Neuron (in vitro differentiated cells): ENCODE measurements around the gene DVL3.
A peak's percentile ranks its signal among the peaks of the same experiment; 100 is the strongest.
"Not testable (repeated sequence)": the region's sequence is repeated elsewhere in the genome, so short reads cannot be mapped to it uniquely, and the experiment has no call there.

Experiments
- H2AFZ ChIP-seq: one replicate; pipeline ENCODE4 v1.6.1; 2013; ENCODE audit warnings: low read depth, mild to moderate bottlenecking, inconsistent platforms, low read length, moderate library complexity
- H3K27me3 ChIP-seq: one replicate; pipeline ENCODE4 v1.6.1; 2013; ENCODE audit warnings: low read length; ENCODE audit not compliant: insufficient read depth
- H3K36me3 ChIP-seq: one replicate; pipeline ENCODE4 v1.6.1; 2013; ENCODE audit warnings: low read length; ENCODE audit not compliant: insufficient read depth
- H3K4me1 ChIP-seq: one replicate; pipeline ENCODE4 v1.6.1; 2013; ENCODE audit warnings: low read length; ENCODE audit not compliant: insufficient read depth
- H3K4me3 ChIP-seq: 2 replicates; pipeline ENCODE4 v1.5.1; 2013; ENCODE audit warnings: mild to moderate bottlenecking, low read length, moderate library complexity
- H3K9me3 ChIP-seq: one replicate; pipeline ENCODE4 v1.6.1; 2013; ENCODE audit warnings: low read length

DVL3 gene

DNA sequence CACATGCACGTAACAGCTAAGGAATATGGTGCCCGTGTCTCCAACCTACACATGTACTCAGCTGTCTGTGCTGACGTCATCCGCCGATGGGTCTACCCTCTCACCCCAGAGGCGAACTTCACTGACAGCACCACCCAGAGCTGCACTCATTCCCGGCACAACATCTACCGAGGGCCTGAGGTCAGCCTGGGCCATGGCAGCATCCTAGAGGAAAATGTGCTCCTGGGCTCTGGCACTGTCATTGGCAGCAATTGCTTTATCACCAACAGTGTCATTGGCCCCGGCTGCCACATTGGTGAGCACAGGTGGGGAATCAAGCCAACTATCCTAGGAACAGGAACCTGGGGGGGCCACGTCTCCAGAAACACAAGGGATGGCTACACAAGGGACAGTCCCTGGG, 14.7 kb upstream of the DVL3 start:
- H3K36me3 ChIP-seq: peaks cover 62% of the 10 kb centered on the region
- no peak overlapping the region for H3K4me3 ChIP-seq
- no peaks in the 10 kb centered on the region for H3K27me3 ChIP-seq
- H3K4me1 ChIP-seq: peaks cover 14% of the 10 kb centered on the region
- H3K9me3 ChIP-seq: no peaks in the 10 kb centered on the region
- H2AFZ ChIP-seq: no peak overlapping the region

GRCh38 chr3:184142199-184142598, 13.0 kb upstream of the DVL3 start:
- Histone ChIP-seq H3K9me3 (no peaks in the 10 kb centered on the region), H3K27me3 (no peaks in the 10 kb centered on the region), H2AFZ (no peak overlapping the region), H3K4me3 (no peak overlapping the region), H3K4me1 (peaks cover under 1% of the 10 kb centered on the region), H3K36me3 (peaks cover 71% of the 10 kb centered on the region)

DNA sequence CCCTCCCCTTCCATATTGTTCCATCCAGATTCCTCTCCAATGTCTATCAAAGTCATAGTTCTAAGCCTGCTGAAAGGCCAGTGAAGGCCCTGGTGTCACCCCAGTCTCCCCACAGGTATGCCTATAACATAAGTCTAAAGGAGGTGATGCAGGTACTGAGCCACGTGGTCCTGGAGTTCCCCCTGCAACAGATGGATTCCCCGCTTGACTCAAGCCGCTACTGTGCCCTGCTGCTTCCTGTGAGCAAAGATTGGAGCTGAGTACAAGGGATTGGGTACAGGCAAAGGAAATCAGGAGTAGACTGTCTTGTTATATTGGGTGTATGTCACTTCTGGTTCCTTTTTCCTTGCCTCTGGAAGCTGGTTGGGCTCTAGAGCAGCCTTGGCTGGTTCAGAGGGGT, 11.8 kb upstream of the DVL3 start:
- H3K9me3 ChIP-seq: no peaks in the 10 kb centered on the region
- H3K4me3 ChIP-seq: no peak overlapping the region
- no peaks in the 10 kb centered on the region for H3K4me1 ChIP-seq
- H2AFZ ChIP-seq: no peak overlapping the region
- H3K36me3 ChIP-seq: peaks cover 65% of the 10 kb centered on the region
- no peaks in the 10 kb centered on the region for H3K27me3 ChIP-seq

GRCh38 chr3:184144505-184144904, 10.7 kb upstream of the DVL3 start:
- no peak overlapping the region for H3K4me3 ChIP-seq
- H3K36me3 ChIP-seq: peaks cover 65% of the 10 kb centered on the region
- no peak overlapping the region for H2AFZ ChIP-seq

DNA sequence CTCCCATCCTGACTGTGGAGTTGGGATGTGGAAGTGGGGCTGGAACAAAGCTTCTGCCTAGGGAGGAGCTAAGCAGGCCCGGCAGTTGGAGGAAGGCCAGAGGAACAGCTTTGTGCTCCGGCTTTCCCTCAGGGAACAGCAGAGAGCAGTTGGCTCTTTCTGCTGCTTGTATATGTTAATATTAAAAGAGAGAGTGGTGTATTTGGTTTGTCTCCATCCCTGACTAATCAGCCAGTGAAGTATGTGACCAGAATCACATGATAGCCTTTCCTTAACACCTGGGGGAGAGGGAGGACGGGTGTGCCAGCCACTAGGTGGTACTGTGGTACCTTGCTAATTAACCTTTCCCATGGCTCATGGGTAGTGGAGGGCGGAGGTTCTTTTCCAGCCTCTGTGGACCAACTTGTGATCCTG, 10.1 kb upstream of the DVL3 start:
- Histone ChIP-seq H3K9me3 (no peaks in the 10 kb centered on the region), H2AFZ (no peak overlapping the region), H3K27me3 (no peaks in the 10 kb centered on the region), H3K4me1 (no peaks in the 10 kb centered on the region), H3K36me3 (peaks cover 61% of the 10 kb centered on the region), H3K4me3 (no peak overlapping the region)

More at GRCh38 chr3:184144505-184144904, 10.7 kb upstream of the DVL3 start:
- H3K27me3 ChIP-seq: no peaks in the 10 kb centered on the region
- no peaks in the 10 kb centered on the region for H3K4me1 ChIP-seq
- no peaks in the 10 kb centered on the region for H3K9me3 ChIP-seq

DNA sequence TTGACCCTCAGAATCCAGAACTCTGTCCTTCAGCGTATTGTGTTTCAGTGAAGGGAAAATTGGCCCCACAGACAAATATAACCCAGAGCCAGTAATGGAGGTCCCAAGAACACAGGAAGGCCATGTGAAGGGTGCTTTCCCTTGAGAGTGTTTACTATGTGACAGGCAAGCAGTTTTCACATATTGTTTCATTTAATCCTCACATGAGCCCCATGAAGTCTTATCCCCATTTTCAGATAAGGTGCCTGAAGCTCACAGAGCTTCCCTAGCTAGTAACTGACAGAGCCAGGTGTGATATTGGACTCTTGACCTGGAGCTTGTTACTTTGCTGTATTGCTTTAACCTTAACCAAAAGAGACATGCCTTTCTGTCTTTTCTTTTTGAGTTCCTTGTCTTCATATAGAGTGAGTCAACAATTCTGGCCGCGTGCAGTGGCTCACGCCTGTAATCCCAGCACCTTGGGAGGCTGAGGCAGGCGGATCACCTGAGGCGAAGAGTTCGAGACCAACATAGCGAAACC, 9.4 kb upstream of the DVL3 start:
- Histone ChIP-seq H3K4me3 (no peak overlapping the region), H2AFZ (no peak overlapping the region), H3K36me3 (peaks cover 54% of the 10 kb centered on the region), H3K27me3 (no peaks in the 10 kb centered on the region), H3K4me1 (no peaks in the 10 kb centered on the region), H3K9me3 (no peaks in the 10 kb centered on the region)

DNA sequence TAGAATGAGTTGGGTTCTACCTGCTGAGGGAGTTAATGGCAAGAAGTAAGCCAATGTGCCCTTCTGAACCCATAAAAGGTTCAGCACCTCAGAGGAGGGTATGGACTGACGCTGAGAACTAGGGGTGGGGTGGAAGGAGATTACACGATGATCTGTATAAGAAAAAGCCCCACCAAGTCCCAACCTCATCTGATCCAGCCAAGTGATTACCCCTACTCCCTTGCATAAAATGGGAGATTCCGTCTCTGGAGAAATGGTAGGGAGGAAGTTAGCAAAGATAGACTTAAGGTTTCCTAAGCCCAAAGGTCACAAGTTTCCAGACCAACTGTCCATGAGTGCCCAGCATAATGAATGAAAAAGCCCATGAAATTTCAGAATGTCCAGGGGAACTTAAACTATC, 7.1 kb upstream of the DVL3 start:
- Histone ChIP-seq H3K27me3 (no peaks in the 10 kb centered on the region), H2AFZ (no peak overlapping the region), H3K4me3 (no peak overlapping the region), H3K4me1 (no peaks in the 10 kb centered on the region), H3K9me3 (no peaks in the 10 kb centered on the region), H3K36me3 (peaks cover 32% of the 10 kb centered on the region)

- Histone ChIP-seq H3K27me3 (no peaks in the 10 kb centered on the region), H3K36me3 (peaks cover 22% of the 10 kb centered on the region), H2AFZ (no peak overlapping the region), H3K4me1 (peaks cover under 1% of the 10 kb centered on the region), H3K9me3 (no peaks in the 10 kb centered on the region), H3K4me3 (no peak overlapping the region)
Observed at GRCh38 chr3:184149123-184149522, 6.1 kb upstream of the DVL3 start.

- H3K9me3 ChIP-seq, H3K4me3 ChIP-seq, H3K4me1 ChIP-seq, H2AFZ ChIP-seq, H3K27me3 ChIP-seq: not testable (repeated sequence)
- H3K36me3 ChIP-seq: peaks cover 16% of the 10 kb centered on the region
Observed at GRCh38 chr3:184149770-184150169, 5.4 kb upstream of the DVL3 start.

- Histone ChIP-seq H2AFZ (peak overlapping the region; percentile 24), H3K27me3 (no peaks in the 10 kb centered on the region), H3K36me3 (no peaks in the 10 kb centered on the region)
Observed at GRCh38 chr3:184155644-184156521, 706 bp downstream of the DVL3 start.

GRCh38 chr3:184156522-184156955, 1.4 kb downstream of the DVL3 start:
- H3K36me3 ChIP-seq: no peaks in the 10 kb centered on the region
- peaks cover 21% of the 10 kb centered on the region for H3K4me1 ChIP-seq
- peak overlapping the region; percentile 89 for H3K4me3 ChIP-seq
- H3K27me3 ChIP-seq: no peaks in the 10 kb centered on the region
- no peaks in the 10 kb centered on the region for H3K9me3 ChIP-seq
- no peak overlapping the region for H2AFZ ChIP-seq

More at GRCh38 chr3:184155644-184156521, 706 bp downstream of the DVL3 start:
- Histone ChIP-seq H3K9me3 (no peaks in the 10 kb centered on the region), H3K4me3 (peak overlapping the region; percentile 89), H3K4me1 (peaks cover 21% of the 10 kb centered on the region)

GRCh38 chr3:184157206-184157605, 2.0 kb downstream of the DVL3 start:
- H2AFZ ChIP-seq: no peak overlapping the region
- H3K4me3 ChIP-seq: peak overlapping the region; percentile 89
- H3K9me3 ChIP-seq: no peaks in the 10 kb centered on the region
- H3K36me3 ChIP-seq: peaks cover 2% of the 10 kb centered on the region
- H3K27me3 ChIP-seq: no peaks in the 10 kb centered on the region
- H3K4me1 ChIP-seq: peaks cover 21% of the 10 kb centered on the region

DNA sequence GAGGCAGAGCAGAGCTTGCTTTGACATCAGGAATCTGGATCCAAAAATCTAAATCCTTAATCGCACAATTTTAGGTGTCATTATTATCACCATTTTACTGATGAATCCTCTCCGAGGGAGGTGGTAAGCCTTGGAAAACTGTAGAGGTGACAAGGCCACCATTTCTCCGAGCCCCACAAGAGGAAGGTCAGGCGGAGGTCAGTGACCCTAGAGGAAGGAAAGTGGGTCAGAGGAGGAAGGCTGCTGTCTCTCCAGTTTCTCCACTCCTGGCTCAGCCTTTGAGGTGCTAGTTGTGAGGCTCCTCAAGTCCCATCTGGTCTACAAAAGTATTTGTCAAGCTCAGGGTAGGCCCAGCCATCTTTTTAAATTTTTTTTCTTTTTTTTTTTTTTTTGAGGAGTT, 3.2 kb downstream of the DVL3 start:
- peaks cover 6% of the 10 kb centered on the region for H3K36me3 ChIP-seq
- H3K4me1 ChIP-seq: peaks cover 21% of the 10 kb centered on the region
- no peaks in the 10 kb centered on the region for H3K27me3 ChIP-seq
- no peaks in the 10 kb centered on the region for H3K9me3 ChIP-seq
- H3K4me3 ChIP-seq: no peak overlapping the region
- no peak overlapping the region for H2AFZ ChIP-seq
